ENCODE results near the gene RAI1. TPM values are rescaled to one million over a fixed set of nuclear protein-coding genes. Genes with fewer than 3 reads are reported as not detected.

Gene RAI1
- total RNA-seq, 1 experiment from 2014 or later, result 46.8 TPM

GRCh38 chr17:17742133-17742621, 60.9 kb downstream of the RAI1 start:
- TF ChIP-seq EZH2 (IDR thresholded peaks at IDR 0.05; ENCODE audit: borderline replicate concordance, low read depth, low read length, poor library complexity, severe bottlenecking) (no peak), CTCF (conservative IDR thresholded peaks at IDR 0.05; ENCODE audit: low read depth, low read length) (no peak)
- Histone ChIP-seq H3K36me3 (ENCODE audit: insufficient read depth, low read length, poor library complexity, severe bottlenecking) (no peaks in the 10 kb centered on the region), H3K27ac (ENCODE audit: low read depth, low read length, poor library complexity, severe bottlenecking) (no peak overlapping the region), H3K9me3 (ENCODE audit: low read depth, low read length, poor library complexity, severe bottlenecking) (no peaks in the 10 kb centered on the region), H3K27me3 (replicated peaks; ENCODE audit: insufficient read depth, low read depth, low read length, poor library complexity) (no peaks in the 10 kb centered on the region), H3K4me3 (ENCODE audit: low read depth, low read length, poor library complexity, severe bottlenecking) (no peak overlapping the region), H3K4me1 (ENCODE audit: insufficient read depth, low read length, poor library complexity, severe bottlenecking) (peaks cover 32% of the 10 kb centered on the region)
- ChIA-PET CTCF (no interaction called here), POLR2A (ENCODE audit: low non-redundant PET) (no interaction called here)
- DNase-seq (ENCODE audit: low spot score), result no peak
- BruUV-seq (replicated peaks), result no TSS peak
- intact Hi-C loops (cut with micrococcal nuclease; ENCODE audit: unreplicated experiment), result no loop called here

- H3K9me3 ChIP-seq (ENCODE audit: low read depth, low read length, poor library complexity, severe bottlenecking), result no peaks in the 10 kb centered on the region
- H3K4me3 ChIP-seq (ENCODE audit: low read depth, low read length, poor library complexity, severe bottlenecking), result no peak overlapping the region
- H3K27me3 ChIP-seq (replicated peaks; ENCODE audit: insufficient read depth, low read depth, low read length, poor library complexity), result no peaks in the 10 kb centered on the region
- TF ChIP-seq EZH2 (IDR thresholded peaks at IDR 0.05; ENCODE audit: borderline replicate concordance, low read depth, low read length, poor library complexity, severe bottlenecking) (no peak), CTCF (conservative IDR thresholded peaks at IDR 0.05; ENCODE audit: low read depth, low read length) (no peak)
- POLR2A ChIA-PET (ENCODE audit: low non-redundant PET), result no interaction called here
- H3K27ac ChIP-seq (ENCODE audit: low read depth, low read length, poor library complexity, severe bottlenecking), result no peak overlapping the region
- peaks cover 27% of the 10 kb centered on the region for H3K4me1 ChIP-seq (ENCODE audit: insufficient read depth, low read length, poor library complexity, severe bottlenecking)
- CTCF ChIA-PET, result no interaction called here
- no peak for DNase-seq (ENCODE audit: low spot score)
- H3K36me3 ChIP-seq (ENCODE audit: insufficient read depth, low read length, poor library complexity, severe bottlenecking), result no peaks in the 10 kb centered on the region
- intact Hi-C loops (cut with micrococcal nuclease; ENCODE audit: unreplicated experiment), result no loop called here
- no TSS peak for BruUV-seq (replicated peaks)
These were observed 61.6 kb downstream of the RAI1 start for GRCh38 chr17:17742688-17743390.

- Histone ChIP-seq H3K27ac (ENCODE audit: low read depth, low read length, poor library complexity, severe bottlenecking) (no peak overlapping the region), H3K27me3 (replicated peaks; ENCODE audit: insufficient read depth, low read depth, low read length, poor library complexity) (no peaks in the 10 kb centered on the region), H3K36me3 (ENCODE audit: insufficient read depth, low read length, poor library complexity, severe bottlenecking) (no peaks in the 10 kb centered on the region), H3K4me3 (ENCODE audit: low read depth, low read length, poor library complexity, severe bottlenecking) (no peak overlapping the region), H3K9me3 (ENCODE audit: low read depth, low read length, poor library complexity, severe bottlenecking) (no peaks in the 10 kb centered on the region), H3K4me1 (ENCODE audit: insufficient read depth, low read length, poor library complexity, severe bottlenecking) (peaks cover 28% of the 10 kb centered on the region)
- intact Hi-C loops (cut with micrococcal nuclease; ENCODE audit: unreplicated experiment), result no loop called here
- TF ChIP-seq EZH2 (IDR thresholded peaks at IDR 0.05; ENCODE audit: borderline replicate concordance, low read depth, low read length, poor library complexity, severe bottlenecking), result no peak
- no peak for TF ChIP-seq CTCF (conservative IDR thresholded peaks at IDR 0.05; ENCODE audit: low read depth, low read length)
- no peak for DNase-seq (ENCODE audit: low spot score)
- ChIA-PET POLR2A (ENCODE audit: low non-redundant PET) (no interaction called here), CTCF (no interaction called here)
- BruUV-seq (replicated peaks), result no TSS peak
These were observed 62.3 kb downstream of the RAI1 start for GRCh38 chr17:17743391-17744112.
